SK-N-SH treated with all-trans-retinoic acid at 6 μM for 48 hours (cell line): ENCODE results near the gene TSPAN33.

Experiments used
- ATAC-seq: fragments of 200-7000 bp; cut with Tn5 transposase; 3 replicates; pipeline ENCODE4 v1.9.1; 2020; ENCODE audit warnings: mild to moderate bottlenecking, moderate library complexity
- ARNTL ChIP-seq: fragments of 450-650 bp; formaldehyde crosslinking; IDR thresholded peaks from 2 replicates; pipeline ENCODE4 v1.5.0; 2020; ENCODE audit warnings: low read depth, mild to moderate bottlenecking, moderate library complexity, borderline replicate concordance
- CREB5 ChIP-seq: fragments of 250-450 bp; sonication (Bioruptor Pico); IDR thresholded peaks from 2 replicates; pipeline ENCODE4 v1.5.1; 2020; ENCODE audit warnings: low read depth, mild to moderate bottlenecking, moderate library complexity
- CSDC2 ChIP-seq: fragments of 250-450 bp; sonication (Bioruptor Pico); IDR thresholded peaks from 2 replicates; pipeline ENCODE4 v1.5.0; 2020; ENCODE audit warnings: mild to moderate bottlenecking, moderate library complexity
- CSRNP3 ChIP-seq: fragments of 250-450 bp; sonication (Bioruptor Pico); IDR thresholded peaks from 2 replicates; pipeline ENCODE4 v1.5.1; 2021; ENCODE audit warnings: mild to moderate bottlenecking, moderate library complexity
- ESRRG ChIP-seq: fragments of 250-450 bp; sonication (Bioruptor Pico); IDR thresholded peaks from 2 replicates; pipeline ENCODE4 v1.6.1; 2021; ENCODE audit warnings: mild to moderate bottlenecking
- GLIS3 ChIP-seq: fragments of 250-450 bp; sonication (Bioruptor Pico); IDR thresholded peaks from 2 replicates; pipeline ENCODE4 v1.5.0; 2020; ENCODE audit warnings: mild to moderate bottlenecking, moderate library complexity
- ISL1 ChIP-seq: fragments of 250-450 bp; sonication (Bioruptor Pico); IDR thresholded peaks from 2 replicates; pipeline ENCODE4 v2.1.2; 2022; ENCODE audit warnings: mild to moderate bottlenecking, moderate library complexity
- OSR1 ChIP-seq: fragments of 250-450 bp; sonication (Bioruptor Pico); IDR thresholded peaks from 2 replicates; pipeline ENCODE4 v1.8.0; 2022; ENCODE audit warnings: moderate library complexity, mild to moderate bottlenecking, inconsistent platforms
- POU6F1 ChIP-seq: fragments of 250-450 bp; sonication (Bioruptor Pico); IDR thresholded peaks from 2 replicates; pipeline ENCODE4 v1.8.0; 2021; ENCODE audit warnings: low read depth, mild to moderate bottlenecking, moderate library complexity, borderline replicate concordance
- PPARA ChIP-seq: fragments of 250-450 bp; sonication (Bioruptor Pico); IDR thresholded peaks from 2 replicates; pipeline ENCODE4 v1.5.0; 2020; ENCODE audit warnings: mild to moderate bottlenecking, borderline replicate concordance
- SNAI2 ChIP-seq: fragments of 250-450 bp; sonication (Bioruptor Pico); IDR thresholded peaks from 2 replicates; pipeline ENCODE4 v1.5.0; 2020; ENCODE audit warnings: mild to moderate bottlenecking, moderate library complexity
- TCF4 ChIP-seq: fragments of 250-450 bp; sonication (Bioruptor Pico); IDR thresholded peaks from 2 replicates; pipeline ENCODE4 v1.8.0; 2021; ENCODE audit warnings: mild to moderate bottlenecking, moderate library complexity, borderline replicate concordance
- TOX ChIP-seq: fragments of 250-450 bp; sonication (Bioruptor Pico); IDR thresholded peaks from 2 replicates; pipeline ENCODE4 v1.8.0; 2021; ENCODE audit warnings: mild to moderate bottlenecking, moderate library complexity, borderline replicate concordance
- TSHZ2 ChIP-seq: fragments of 250-450 bp; sonication (Bioruptor Pico); IDR thresholded peaks from 2 replicates; pipeline ENCODE4 v1.5.0; 2020; ENCODE audit warnings: mild to moderate bottlenecking, moderate library complexity
- ZC3H10 ChIP-seq: fragments of 250-450 bp; sonication (Bioruptor Pico); IDR thresholded peaks from 2 replicates; pipeline ENCODE4 v1.5.1; 2021; ENCODE audit warnings: mild to moderate bottlenecking, moderate library complexity
- ZFP3 ChIP-seq: fragments of 250-450 bp; sonication (Bioruptor Pico); IDR thresholded peaks from 2 replicates; pipeline ENCODE4 v1.5.0; 2020; ENCODE audit warnings: mild to moderate bottlenecking, moderate library complexity
- ZFP30 ChIP-seq: fragments of 450-650 bp; formaldehyde crosslinking; IDR thresholded peaks from 2 replicates; pipeline ENCODE4 v1.5.0; 2022; ENCODE audit warnings: mild to moderate bottlenecking, moderate library complexity
- ZNF565 ChIP-seq: fragments of 450-650 bp; formaldehyde crosslinking; conservative IDR thresholded peaks from 2 replicates; pipeline ENCODE4 v1.5.0; 2020; ENCODE audit warnings: low read depth, mild to moderate bottlenecking, moderate library complexity
- ZNF70 ChIP-seq: fragments of 450-650 bp; formaldehyde crosslinking; IDR thresholded peaks from 2 replicates; pipeline ENCODE4 v1.5.0; 2020; ENCODE audit warnings: mild to moderate bottlenecking, moderate library complexity
- ZNF8 ChIP-seq: fragments of 450-650 bp; formaldehyde crosslinking; IDR thresholded peaks from 2 replicates; pipeline ENCODE4 v1.5.0; 2020; ENCODE audit warnings: mild to moderate bottlenecking, moderate library complexity

Gene TSPAN33

GRCh38 chr7:129167817-129168216 lies 23.3 kb downstream of the TSPAN33 start (continued):
- no peak for TF ChIP-seq CSRNP3
- no peak for TF ChIP-seq SNAI2 (CRISPR knock-in tag)
- TF ChIP-seq ZFP3: no peak
- TF ChIP-seq ESRRG (CRISPR knock-in tag): no peak

- no peak for ATAC-seq
- no peak for TF ChIP-seq OSR1 (CRISPR knock-in tag)
- TF ChIP-seq ZFP3: no peak
- TF ChIP-seq TSHZ2 (CRISPR knock-in tag): no peak
- no peak for TF ChIP-seq SNAI2 (CRISPR knock-in tag)
- TF ChIP-seq TOX (CRISPR knock-in tag): no peak
- TF ChIP-seq ZNF8: no peak
- no peak for TF ChIP-seq CREB5 (CRISPR knock-in tag)
- TF ChIP-seq CSRNP3: no peak
- TF ChIP-seq POU6F1 (CRISPR knock-in tag): no peak
- no peak for TF ChIP-seq PPARA (CRISPR knock-in tag)
- no peak for TF ChIP-seq ZNF70 (CRISPR knock-in tag)
- no peak for TF ChIP-seq ISL1 (CRISPR knock-in tag)
- no peak for TF ChIP-seq CSDC2 (CRISPR knock-in tag)
- TF ChIP-seq ZFP30: no peak
- no peak for TF ChIP-seq ZNF565 (CRISPR knock-in tag)
- no peak for TF ChIP-seq TCF4
- TF ChIP-seq ARNTL (CRISPR knock-in tag): no peak
- no peak for TF ChIP-seq GLIS3 (CRISPR knock-in tag)
Measured at GRCh38 chr7:129168231-129169021, 23.9 kb downstream of the TSPAN33 start.

- no peak for ATAC-seq
- TF ChIP-seq SNAI2 (CRISPR knock-in tag) (no peak), OSR1 (CRISPR knock-in tag) (no peak), ZNF70 (CRISPR knock-in tag) (no peak), ARNTL (CRISPR knock-in tag) (no peak), POU6F1 (CRISPR knock-in tag) (no peak), ISL1 (CRISPR knock-in tag) (no peak), TCF4 (no peak), ZC3H10 (CRISPR knock-in tag) (no peak), PPARA (CRISPR knock-in tag) (no peak), TSHZ2 (CRISPR knock-in tag) (no peak), CSDC2 (CRISPR knock-in tag) (no peak), TOX (CRISPR knock-in tag) (no peak), CREB5 (CRISPR knock-in tag) (no peak), ZNF8 (no peak), ESRRG (CRISPR knock-in tag) (no peak)
Measured at GRCh38 chr7:129169171-129169671, 24.7 kb downstream of the TSPAN33 start.
